Measurements from ENCODE around the gene EHBP1L1. TPM values are rescaled to one million over a fixed set of nuclear protein-coding genes. Genes with fewer than 3 reads are reported as not detected.

EHBP1L1 gene
- total and polyA plus RNA-seq, 2 of the 8 experiments (the other 6 are each of a cell fraction or from before 2014, with no cell fraction given), result 4.3 to 6.6 TPM

DNA sequence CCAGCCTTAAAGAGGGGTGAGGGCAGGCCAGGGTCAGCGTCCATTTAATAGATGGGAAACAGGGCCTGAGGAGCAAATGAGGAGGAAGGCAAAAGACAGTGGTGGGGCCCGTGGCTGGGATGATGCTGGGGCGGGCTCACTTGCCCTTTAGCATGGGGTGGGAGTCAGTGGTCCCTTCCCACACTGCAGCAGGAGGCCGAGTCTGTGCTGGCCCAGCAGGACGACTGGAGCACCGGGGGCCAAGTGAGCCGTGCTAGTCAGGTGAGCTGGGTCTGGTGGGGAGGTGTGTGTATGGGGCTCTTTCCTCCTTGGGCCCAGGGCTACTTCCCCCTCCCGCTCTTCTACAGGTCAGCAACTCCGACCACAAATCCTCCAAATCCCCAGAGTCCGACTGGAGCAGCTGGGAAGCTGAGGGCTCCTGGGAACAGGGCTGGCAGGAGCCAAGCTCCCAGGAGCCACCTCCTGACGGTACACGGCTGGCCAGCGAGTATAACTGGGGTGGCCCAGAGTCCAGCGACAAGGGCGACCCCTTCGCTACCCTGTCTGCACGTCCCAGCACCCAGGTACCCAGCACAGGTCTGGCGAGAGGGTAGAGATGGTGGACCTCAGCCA lies 38.1 kb upstream of the EHBP1L1 start:
- peaks cover 16% of the 10 kb centered on the region for H3K23me2 ChIP-seq (ENCODE audit: low read depth, low read length)
- peaks cover 0 to 24% (median 13%) of the 10 kb centered on the region in 4 experiments; a peak in 6 of 7 replicates for H3K27me3 ChIP-seq (replicated peaks in 1 of 4; ENCODE audit: control insufficient read depth in 3 of 4, extremely low read depth in 1 of 4, insufficient read depth in 3 of 4, low read length in 3 of 4)
- H3K14ac ChIP-seq (ENCODE audit: insufficient read length), result no peak overlapping the region
- no peak overlapping the region for H3K23ac ChIP-seq (ENCODE audit: insufficient read length)
- H4K91ac ChIP-seq (replicated peaks; ENCODE audit: insufficient read length, low read length), result no peak overlapping the region
- no peak overlapping the region for H3K9ac ChIP-seq (replicated peaks in 1 of 4; ENCODE audit: extremely low read depth in 1 of 4, low read depth in 3 of 4, low read length in 3 of 4)
- DNase-seq (ENCODE audit: low read depth in 1 of 2, low spot score in 2 of 2), result no peak
- no peak overlapping the region for H3K4ac ChIP-seq (replicated peaks; ENCODE audit: insufficient read length, low read depth, low read length)
- peaks cover 2 to 7% (median 4%) of the 10 kb centered on the region in 4 experiments; a peak in 6 of 8 replicates for H3K36me3 ChIP-seq (ENCODE audit: control insufficient read depth in 2 of 4, insufficient read depth in 4 of 4, low read length in 3 of 4)
- WGBS, 2 experiments (ENCODE audit: extremely low coverage in 1 of 2, insufficient coverage in 1 of 2, insufficient read length in 1 of 2, insufficient replicate concordance in 2 of 2, low coverage in 1 of 2, low lambda C conversion rate in 2 of 2, missing lambda C conversion rate in 1 of 2), result 94% methylated on average over 18 of the region's 18 CpGs; no CpG with 5 or more reads in 1 of the 2 experiments
- no peaks in the 10 kb centered on the region for H3K79me2 ChIP-seq (ENCODE audit: control insufficient read depth in 1 of 2, insufficient read depth in 2 of 2, low read length in 2 of 2)
- no peaks in the 10 kb centered on the region for H3K79me1 ChIP-seq (ENCODE audit: low read depth, low read length)
- no peak overlapping the region for H2BK12ac ChIP-seq (ENCODE audit: low read depth, low read length)
- H3K56ac ChIP-seq (replicated peaks; ENCODE audit: insufficient read length, low read depth, low read length), result no peak overlapping the region
- H3K27ac ChIP-seq (ENCODE audit: low read depth, low read length), result no peak overlapping the region
- H4K8ac ChIP-seq (ENCODE audit: extremely low read depth, insufficient read depth, low read length), result peak overlapping the region; percentile 75; the same call in 1 of the 2 replicates
- FAIRE-seq, result no peak
- no peak overlapping the region for H3K4me3 ChIP-seq (ENCODE audit: extremely low read depth in 1 of 4, insufficient read depth in 2 of 4, low read depth in 3 of 4, low read length in 4 of 4)
- H2BK20ac ChIP-seq (ENCODE audit: low read length), result no peak overlapping the region
- ChIA-PET POLR2A (ENCODE audit: partially characterized antibody) (interaction anchor here (0.7 to 5.2 kb wide), 8 partner anchors 10 to 69 kb away, joined by 3 to 62 read pairs (median 8); partner anchors contain the start of genes FAM89B and SCYL1), CTCF (ENCODE audit: partially characterized antibody) (interaction anchor here (0.5 to 6.4 kb wide), 7 partner anchors 9 to 826 kb away, joined by 3 to 108 read pairs (median 3); partner anchors contain the start of gene SCYL1)
- H2BK5ac ChIP-seq (ENCODE audit: low read depth, low read length), result no peak overlapping the region
- H4K5ac ChIP-seq (ENCODE audit: insufficient read length, low read depth, low read length), result no peak overlapping the region
- H3K18ac ChIP-seq (ENCODE audit: extremely low read depth, low read length), result no peak overlapping the region
- H3K9me3 ChIP-seq (ENCODE audit: insufficient read depth in 2 of 2, low read depth in 1 of 2, low read length in 1 of 2), result no peaks in the 10 kb centered on the region
- peaks cover 3 to 15% of the 10 kb centered on the region in 2 experiments for H4K20me1 ChIP-seq (replicated peaks in 1 of 2; ENCODE audit: control insufficient read depth in 1 of 2, insufficient read depth in 2 of 2, low read length in 2 of 2)
- no peak overlapping the region for H3K4me2 ChIP-seq (ENCODE audit: insufficient read depth in 1 of 2, low read depth in 2 of 2, low read length in 2 of 2)
- H2BK120ac ChIP-seq (replicated peaks; ENCODE audit: low read depth, low read length), result no peak overlapping the region
- peaks cover 0 to 9% (median 1%) of the 10 kb centered on the region in 4 experiments; a peak in 5 of 7 replicates for H3K4me1 ChIP-seq (replicated peaks in 1 of 4; ENCODE audit: control insufficient read depth in 3 of 4, insufficient read depth in 4 of 4, low read length in 3 of 4)
- H2AFZ ChIP-seq (ENCODE audit: low read length), result no peak overlapping the region
- no peak overlapping the region for H2BK15ac ChIP-seq (ENCODE audit: low read length)
- no peak overlapping the region for H2AK5ac ChIP-seq (ENCODE audit: low read depth, low read length)
- TF ChIP-seq HDAC6 (IDR thresholded peaks at IDR 0.05; ENCODE audit: low read depth, low read length) (no peak), TAF7 (optimal IDR thresholded peaks at IDR 0.05; ENCODE audit: borderline replicate concordance, low read depth, low read length) (no peak), RBBP5 (IDR thresholded peaks at IDR 0.05; ENCODE audit: borderline replicate concordance, low read depth, low read length) (no peak), ZNF274 (IDR thresholded peaks at IDR 0.05; ENCODE audit: borderline replicate concordance, extremely low read depth, low read length) (no peak), CHD1 (IDR thresholded peaks at IDR 0.05; ENCODE audit: low read depth, low read length) (no peak), MAFK (IDR thresholded peaks at IDR 0.05; ENCODE audit: low read depth, low read length) (no peak), SIRT6 (IDR thresholded peaks at IDR 0.05; ENCODE audit: low read length) (no peak), SP2 (IDR thresholded peaks at IDR 0.05; ENCODE audit: low read length) (no peak), JUN (IDR thresholded peaks at IDR 0.05; ENCODE audit: low read depth, low read length) (no peak), NRF1 (IDR thresholded peaks at IDR 0.05; ENCODE audit: low read depth, low read length) (no peak)
- TF ChIP-seq, protein P1, sequence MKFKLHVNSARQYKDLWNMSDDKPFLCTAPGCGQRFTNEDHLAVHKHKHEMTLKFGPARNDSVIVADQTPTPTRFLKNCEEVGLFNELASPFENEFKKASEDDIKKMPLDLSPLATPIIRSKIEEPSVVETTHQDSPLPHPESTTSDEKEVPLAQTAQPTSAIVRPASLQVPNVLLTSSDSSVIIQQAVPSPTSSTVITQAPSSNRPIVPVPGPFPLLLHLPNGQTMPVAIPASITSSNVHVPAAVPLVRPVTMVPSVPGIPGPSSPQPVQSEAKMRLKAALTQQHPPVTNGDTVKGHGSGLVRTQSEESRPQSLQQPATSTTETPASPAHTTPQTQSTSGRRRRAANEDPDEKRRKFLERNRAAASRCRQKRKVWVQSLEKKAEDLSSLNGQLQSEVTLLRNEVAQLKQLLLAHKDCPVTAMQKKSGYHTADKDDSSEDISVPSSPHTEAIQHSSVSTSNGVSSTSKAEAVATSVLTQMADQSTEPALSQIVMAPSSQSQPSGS (IDR thresholded peaks at IDR 0.05; ENCODE audit: low read length), result no peak
